NCI-H2196 (cell line): ENCODE measurements around the gene LY6G6F.

Experiments used
- DNase-seq: peaks from one replicate; lab custom pipeline; 2025; ENCODE audit not compliant: unreplicated experiment; lab: John Stamatoyannopoulos, UW

Gene LY6G6F

DNA sequence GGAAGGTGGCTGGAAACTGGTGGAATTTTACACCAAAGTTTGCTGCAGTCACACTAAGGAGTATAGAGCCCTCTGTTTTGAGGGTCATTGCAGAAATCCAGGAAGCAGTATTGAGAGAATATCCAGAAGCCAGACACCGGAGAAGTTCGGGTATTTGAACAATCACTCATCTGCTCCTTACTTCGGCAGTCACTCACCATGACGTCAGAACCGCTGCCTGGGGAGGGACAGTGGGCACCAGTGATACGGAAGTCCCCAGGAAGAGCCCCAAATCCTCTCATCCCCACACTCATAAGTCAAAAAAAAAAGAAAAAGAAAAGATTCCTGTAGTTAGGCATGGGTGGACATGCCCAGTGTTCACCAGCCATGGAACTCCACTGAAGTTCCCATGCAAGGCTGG lies 29.8 kb upstream of the LY6G6F start:
- no peak for DNase-seq

DNA sequence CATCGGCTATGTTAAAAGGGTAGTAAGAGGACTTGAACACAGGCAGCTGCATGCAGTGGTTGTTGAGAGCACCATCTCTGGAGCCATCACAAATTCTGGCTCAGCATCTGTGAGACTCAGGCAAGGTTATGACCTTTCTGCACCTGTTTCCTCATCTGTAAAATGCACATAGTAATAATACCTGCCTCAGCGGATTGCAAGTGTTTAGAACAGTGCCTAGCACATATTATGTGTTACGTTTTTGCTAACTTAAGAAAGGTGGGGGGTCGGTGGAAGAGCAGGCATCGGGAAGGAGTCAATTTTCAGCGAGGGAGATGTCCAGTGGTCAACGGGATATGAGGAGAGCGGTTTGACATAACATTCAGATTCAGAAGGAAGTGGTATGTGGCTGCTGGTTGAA lies 28.7 kb upstream of the LY6G6F start:
- DNase-seq = no peak

DNA sequence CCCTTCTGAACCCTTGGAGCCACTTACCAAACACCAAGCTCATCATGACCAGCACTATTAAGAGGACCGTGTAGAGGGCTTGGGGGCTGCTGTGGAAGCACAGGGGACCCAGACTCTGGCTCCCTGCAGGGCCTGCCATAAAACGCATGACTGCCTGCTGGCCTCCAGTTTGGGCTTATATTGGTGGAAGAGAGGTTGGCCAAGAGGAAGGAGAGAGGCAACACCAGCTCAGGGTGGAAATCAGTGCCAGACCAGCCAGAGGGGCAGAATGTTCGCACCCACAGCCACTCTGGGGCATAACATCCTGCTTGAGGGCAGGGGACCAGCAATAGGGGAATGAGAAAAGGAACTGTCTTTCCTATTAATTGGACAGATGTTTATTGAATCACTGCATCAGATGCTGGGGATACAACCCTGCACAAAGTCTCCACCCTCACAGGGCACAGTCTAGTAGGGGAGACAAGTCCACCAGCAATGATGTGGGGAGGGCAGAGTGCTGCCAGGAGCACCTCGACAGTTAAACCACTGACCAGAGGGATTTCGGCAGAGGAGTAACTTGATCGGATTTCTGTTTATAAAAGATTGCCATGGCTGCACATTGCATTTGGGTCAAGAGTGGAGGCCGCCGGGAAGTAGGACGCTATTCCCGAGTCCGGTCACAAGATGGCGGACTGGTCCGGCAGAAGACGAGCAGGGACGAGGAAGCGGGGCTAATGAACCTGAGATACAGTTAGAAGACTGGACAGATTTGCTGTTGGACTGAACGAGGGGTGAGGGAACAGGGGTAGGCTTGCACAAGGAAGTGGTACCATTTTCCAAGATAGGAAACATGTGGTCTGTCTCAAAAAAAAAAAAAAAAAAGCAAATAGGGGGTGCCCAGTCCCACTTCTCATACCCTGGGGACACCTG lies 26.2 kb upstream of the LY6G6F start, which contains the start of gene LY6G5C:
Gene LY6G5C (minus strand): TSS at position 842 of the 909 bp plus-strand sequence. CDS start 694 bp downstream, at position 148.
- peak; percentile 87 for DNase-seq

DNA sequence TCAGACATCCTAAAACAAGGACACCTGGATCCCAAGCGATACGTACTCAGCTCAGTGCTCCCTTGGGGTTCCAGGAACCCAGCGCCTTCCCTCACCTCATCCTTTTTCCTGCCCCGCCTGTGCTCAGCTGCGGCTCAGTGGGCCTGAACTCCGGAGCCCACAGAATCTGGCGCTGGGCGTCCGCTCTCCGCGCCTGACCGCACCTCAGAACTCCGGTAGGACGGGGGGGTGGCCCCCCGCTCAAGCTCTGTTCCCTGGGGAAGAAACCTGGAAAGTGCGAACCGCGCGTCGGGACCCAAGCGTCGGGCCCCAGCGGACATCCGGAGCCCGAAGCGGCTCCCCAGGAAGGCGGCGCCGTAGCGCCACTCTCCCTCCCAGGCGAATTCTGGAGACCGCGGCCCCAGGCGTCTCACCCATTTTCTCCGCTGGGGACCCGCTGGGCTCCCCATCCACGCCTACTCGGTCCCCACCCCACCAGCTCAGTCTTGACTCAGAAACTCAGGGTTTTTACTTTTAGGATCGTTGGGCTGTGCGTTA lies 25.5 kb upstream of the LY6G6F start:
- DNase-seq = no peak

DNA sequence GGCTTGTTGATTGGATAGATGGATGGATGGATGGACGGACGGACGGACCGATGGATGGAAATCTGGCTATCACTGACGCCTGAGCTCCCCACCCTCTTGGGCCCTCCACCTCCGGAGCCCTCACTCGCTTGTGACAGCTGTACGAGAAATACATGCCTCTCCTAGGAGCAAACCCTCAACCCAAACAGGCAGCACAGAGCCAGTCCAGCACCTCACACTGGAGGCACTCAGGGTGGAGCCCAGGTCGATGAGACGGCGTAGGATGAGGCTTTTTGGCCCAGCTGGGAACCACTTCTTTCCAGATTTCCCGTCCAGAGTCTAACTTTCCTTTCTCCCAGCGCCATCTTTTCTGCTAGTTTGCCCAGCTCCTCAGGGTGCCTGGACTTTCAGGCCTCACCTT lies 23.1 kb upstream of the LY6G6F start:
- DNase-seq = no peak

DNA sequence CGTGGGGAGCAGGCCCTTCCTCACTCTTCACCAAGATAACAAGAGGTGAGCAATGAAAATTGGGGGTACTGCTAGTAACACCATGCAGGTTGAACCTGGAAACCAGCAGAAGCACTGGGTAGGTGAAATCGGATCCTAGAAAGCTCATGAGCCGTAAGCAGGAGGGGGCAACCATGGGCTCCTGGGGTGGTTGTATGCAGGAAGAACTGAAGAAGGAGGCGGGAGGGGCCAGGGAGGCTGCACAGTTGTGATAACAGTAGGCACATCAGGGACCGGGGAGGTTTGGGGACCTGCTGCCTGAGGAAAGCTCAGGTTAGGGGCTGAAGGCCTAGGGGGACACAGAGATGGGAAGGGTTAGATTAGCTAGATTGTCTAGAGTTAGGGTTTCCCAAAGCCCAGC lies 20.2 kb upstream of the LY6G6F start:
- no peak for DNase-seq

DNA sequence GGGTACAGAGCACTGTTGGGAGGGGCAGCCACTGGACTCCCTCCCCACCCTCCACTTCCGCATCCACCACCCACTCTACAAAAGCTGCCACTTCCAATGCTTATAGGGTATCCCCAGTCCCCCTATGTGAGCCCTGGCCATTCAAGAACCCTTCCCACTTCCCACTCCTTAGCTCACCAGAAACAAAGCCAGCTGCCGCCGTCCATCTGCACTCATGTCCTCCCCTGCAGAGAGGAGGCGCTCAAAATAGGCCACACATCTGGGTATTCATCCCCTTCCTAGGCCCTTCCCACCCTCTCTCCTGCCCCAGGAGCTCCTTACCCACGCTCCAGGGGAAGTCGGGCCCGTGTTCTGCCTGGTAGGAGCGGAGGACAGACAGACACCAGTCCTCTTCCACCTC lies 19.3 kb upstream of the LY6G6F start:
- no peak for DNase-seq

DNA sequence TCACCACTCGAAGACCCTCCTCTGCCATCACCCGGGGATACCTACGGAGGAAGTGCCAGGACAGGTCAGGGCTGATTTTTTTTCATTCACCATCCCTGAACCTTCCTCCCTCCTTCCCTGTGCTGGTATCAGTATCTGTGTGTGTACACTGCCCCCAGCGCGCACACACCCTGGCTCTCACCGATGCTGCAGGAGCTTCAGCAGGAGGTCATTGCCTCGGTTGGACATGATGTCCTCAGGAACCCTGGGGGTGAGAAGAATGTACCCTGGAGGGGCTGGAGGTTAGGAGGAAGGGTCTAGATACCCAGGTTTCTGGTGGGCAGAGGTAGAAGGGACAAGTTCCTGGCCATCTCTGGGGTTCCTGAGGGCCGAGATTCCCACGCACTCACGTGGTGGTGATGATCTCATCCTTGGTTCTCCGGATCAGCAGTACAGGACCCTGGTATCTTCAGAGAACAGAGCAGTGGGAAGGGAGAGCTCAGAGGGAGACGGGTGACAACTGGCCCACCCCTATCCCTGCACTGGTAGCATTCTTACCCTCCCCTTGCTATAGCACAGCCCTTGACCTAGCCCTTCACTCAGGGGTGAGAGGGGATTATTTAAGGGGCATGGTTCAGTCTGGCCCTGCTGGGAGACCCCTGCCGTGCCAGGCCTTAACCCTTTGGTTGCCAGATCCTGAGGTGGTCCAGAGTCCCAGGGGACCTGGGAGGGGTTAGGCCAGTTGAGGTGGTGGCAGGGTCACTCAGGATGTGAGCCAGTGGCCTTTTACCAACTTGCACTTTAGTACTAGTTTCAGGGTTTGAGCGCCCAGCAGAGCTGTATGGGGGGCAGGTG lies 18.6 kb upstream of the LY6G6F start:
- DNase-seq = no peak

DNA sequence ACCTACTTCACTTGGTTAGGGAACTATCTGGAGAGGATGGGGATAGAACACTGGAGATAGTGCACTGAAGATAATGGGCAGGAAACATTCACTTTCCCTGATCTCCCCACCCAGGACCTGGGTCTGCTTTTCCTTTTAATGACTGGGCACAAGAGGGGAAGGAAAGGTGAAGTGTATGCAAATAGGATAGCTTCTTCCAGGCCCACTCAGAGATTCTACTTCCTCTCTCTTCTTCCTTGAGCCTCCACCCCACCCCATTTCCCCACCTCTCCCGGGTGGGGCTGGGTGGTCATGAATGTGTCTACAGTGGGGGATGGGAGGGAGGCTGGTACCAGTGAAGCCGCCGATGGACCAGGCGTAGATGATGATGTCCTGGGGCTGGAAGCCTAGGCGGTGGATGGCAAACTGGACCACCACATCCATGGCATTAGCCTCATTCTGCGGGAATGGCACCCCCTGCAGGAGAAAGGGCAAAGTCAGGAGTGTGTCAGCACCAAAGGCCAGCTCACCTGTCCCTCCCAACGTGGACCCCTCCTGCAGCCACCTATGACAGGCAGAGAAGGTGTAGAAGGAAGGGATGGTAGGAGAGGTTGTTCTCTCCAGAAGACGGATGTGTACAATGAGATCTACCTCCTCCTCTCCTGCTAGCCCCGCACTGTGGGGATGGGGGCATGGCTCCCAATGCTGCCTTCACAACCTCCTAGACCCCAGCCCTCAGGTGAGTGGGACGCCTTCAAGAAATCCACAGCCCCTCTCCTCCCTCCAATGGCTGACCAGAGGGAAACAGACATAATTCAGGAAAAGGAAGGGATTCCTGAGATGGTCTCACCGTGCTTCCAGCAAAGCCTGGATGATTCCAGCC lies 17.2 kb upstream of the LY6G6F start:
- no peak for DNase-seq

DNA sequence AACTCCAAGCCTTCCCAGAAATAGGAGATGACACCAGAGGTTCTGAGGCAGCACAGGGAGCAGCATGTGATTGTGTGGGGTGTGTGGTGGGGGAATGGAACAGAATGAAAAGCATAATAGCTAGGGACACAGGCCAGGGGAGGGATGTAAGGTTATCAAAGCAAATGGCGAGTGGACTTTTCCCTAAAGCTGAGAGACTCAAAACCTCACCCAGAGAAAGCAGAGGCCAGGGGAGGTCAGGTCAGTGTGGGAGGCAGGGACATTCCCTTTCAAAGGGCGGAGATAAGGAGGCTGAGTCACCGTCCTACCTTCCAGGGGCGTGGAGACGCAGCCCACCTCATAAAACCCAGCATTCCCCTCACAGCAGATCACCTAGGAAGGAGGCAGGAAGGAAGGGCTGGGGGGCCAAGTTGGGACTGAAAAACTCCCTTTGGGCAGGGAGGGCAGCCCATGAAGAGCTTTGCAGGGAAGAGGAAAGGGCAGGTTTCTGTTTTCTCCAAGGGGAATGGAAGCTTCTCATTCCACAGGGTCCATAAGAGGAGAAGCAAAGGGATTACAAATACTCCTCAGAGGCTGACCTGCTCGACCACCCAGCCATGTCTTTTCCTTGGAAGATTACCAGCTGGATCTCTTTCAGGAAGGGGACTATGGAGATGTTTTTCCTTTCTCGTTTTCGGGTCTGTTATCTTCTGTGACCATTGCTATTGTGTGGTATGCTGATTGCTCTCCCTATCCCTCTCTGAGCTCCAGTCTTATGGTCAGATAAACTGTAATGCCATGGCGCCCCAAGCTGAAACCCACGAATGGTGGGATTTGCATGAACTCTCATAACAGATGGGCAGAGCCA lies 16.2 kb upstream of the LY6G6F start:
- no peak for DNase-seq

DNA sequence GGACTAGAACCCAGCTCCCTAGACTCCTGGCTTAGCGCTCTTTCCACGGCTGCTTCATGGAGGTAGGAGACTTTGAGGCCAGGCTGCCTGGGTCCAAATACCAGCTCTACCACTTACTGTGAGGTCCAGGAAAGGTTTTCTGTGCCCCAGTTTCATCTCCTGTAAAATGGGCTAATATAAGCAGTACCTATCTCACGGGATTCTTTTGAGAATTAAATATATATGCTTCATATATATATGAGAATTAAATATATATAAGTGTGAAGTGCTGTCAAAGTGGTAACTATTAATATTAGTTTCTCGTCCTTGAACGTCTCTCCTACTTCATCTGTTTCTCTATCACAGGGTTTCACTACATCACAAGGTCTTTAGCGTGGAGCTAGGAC lies 15.6 kb upstream of the LY6G6F start:
- no peak for DNase-seq

DNA sequence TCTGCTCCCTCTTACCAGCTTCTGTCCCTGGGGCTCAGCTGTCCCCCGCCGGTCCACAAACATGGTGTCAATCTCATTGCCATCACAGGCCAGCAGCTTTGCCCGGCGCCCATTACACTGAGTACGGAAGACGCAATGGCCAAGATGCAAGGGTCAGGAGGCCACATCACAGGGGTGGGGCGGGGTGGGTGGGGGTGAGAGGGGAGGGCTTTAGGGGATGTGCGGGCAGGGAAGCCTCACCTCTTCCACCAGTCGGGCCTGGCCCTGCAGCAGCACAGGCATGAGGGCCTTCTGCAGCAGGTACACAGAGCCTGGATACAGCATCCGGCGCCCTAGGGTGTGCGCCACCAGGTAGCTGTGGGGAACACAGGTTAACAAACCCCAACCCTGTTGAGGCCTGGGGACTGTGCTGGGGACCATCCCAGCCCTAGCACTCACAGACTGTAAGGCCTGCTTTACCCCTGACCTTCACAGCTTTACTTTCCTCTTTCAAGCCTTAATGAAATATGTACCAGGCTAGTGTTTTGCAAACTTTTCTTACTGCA lies 15.0 kb upstream of the LY6G6F start:
- DNase-seq = no peak

DNA sequence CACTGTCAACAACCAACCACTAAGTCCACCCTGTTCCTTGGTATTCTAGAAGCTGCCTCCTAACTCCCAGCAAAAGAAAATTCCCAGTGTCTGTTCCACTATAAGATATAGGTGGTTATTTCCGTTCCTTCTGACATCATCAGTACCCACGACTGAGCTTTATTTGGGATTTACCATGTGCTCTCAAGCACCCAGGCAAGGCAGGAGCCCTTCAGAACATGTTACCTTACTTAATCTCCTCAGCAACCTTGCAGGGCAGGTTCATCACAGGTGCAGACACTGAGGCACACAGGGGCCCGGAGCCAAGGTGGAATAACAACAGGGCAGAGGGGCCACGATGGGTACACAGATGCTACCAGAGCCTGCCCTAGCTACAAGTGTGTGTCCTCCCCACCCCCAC lies 14.3 kb upstream of the LY6G6F start:
- DNase-seq = no peak

DNA sequence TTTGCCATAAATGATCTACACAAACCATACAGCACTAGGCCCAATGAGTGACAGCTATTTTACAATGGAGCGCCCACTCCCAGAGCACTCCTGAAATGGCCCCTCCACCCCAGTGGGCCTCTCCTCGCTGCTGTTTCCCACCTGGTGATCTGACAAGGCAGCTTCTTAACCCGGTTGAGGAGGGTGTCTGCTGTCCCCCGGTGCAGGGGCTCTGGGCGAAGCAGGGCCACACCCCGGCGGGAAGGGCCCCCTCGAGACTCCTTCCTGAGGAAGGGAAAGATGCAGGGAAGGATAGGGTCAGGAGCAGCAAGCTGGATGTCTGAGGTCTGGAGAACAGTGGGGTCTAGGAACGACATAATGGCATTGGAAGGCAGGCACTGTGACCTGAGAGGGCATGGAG lies 13.8 kb upstream of the LY6G6F start:
- no peak for DNase-seq

DNA sequence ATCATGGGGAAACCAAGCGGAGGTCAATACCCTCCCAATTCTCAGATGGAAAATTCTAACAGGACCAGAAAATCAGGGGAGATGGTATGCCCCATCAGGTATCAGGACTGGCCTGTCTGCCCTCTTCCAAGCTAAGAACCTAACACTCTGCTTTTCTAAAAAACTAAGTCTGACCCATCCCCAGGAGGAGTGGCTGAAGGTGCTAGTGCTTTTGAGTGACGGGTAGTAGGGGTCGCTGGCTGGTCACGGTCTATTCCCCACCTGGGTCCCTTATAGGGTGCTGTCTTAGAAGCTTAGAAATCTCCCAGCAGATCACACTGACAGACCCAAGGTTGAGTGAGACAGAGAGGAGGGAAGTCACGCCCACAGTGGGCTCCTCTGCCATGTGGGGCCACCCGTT lies 13.1 kb upstream of the LY6G6F start:
- DNase-seq = no peak

DNA sequence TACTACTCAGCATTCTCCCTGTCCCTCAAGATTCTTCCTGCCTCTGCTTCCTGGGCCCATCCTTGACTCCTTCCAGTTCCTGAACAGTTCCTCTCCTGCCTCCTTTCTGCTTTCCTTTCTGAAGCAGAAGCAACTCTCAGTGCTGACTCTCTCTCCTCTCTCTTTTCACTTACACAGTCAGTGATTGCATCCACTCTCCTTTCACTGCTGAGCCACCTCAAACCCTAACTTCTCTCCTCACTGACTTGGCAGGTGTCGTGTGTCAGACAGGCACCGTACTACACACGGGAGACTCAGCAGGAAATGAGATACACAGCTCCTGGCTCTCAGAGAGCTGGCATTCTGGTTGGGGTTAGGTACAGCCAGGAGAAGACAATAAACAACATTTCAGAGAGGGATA lies 9.1 kb upstream of the LY6G6F start:
- DNase-seq = no peak

DNA sequence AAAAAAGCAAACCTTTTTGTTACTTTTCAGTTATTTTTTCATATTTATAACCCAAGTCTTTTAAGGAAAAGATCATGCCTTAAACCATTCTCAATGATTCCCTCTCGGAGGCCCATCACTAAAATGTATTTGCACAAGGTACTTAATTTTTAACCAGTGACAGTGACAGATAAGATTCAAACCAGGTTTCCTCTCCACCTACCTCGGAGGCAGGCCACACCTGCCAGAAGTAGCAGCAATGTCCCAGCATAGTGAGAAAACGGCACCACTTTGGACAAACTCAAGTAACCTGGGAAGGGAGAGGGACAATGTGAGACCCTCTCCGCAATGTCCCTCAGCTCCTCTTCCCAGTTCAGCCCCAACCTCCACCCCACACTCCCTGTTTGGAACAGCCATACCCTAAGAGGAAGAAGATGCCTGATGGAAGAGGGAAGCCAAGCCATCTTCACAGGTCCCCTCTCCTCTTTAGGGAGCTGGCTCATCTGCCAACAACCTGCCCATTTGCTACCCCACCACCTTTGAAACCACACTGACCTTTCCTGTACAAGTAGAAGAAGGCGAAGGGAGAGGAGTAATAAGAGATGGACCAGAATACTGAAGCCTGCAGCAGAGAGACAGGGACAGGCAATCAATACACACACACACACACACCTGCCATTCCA lies 5.8 kb upstream of the LY6G6F start:
- DNase-seq = no peak

DNA sequence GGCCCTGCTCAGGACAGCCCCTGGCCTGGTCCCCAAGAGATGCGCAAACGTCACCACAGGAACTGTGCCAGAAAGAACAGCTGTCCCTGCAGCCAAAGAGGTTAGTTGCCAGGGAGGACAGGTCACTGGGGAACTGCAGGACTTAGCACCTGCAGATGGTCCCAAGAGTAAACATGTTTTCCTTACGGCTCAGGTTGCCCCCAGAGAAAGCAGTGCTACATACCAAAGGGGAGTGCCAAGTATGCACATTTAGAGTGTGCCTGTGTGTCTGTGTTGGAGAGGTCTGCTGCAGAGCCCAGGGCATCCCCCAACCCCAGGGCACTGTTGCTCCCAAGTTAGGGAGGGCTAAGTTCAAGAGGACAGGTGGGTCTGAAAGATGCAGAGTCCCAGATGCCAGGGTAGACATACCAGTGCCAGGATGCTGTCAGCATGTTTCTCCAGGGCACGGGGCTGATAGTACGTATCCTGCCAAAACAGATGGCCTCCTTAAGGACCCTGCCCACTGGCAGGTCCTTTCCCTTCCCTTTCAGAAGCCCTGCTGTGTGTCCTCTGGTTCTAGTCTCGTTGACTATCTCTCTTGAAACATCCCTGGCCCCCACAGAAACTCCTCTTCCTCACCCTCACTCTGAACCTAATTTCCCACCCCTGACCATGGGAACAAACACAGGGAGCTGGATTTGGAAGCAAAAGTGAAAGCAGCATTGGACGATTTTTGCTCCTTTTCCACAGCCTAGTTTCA lies 4.8 kb upstream of the LY6G6F start:
- DNase-seq = peak; percentile 63
